ENCODE results near the gene ZNF362. TPM values are rescaled to one million over a fixed set of nuclear protein-coding genes. Genes with fewer than 3 reads are reported as not detected.

Gene ZNF362
- polyA plus RNA-seq, 2 donors: 6.8 to 13.3 TPM

GRCh38 chr1:33310702-33311101 lies 54.4 kb downstream of the ZNF362 start:
- Histone ChIP-seq H3K27ac (ENCODE audit: low read depth in 2 of 2, low read length in 1 of 2) (no peak overlapping the region), H3K4me3 (ENCODE audit: low read depth in 1 of 2, low read length in 2 of 2) (no peak overlapping the region), H3K4me1 (ENCODE audit: control insufficient read depth in 2 of 2, insufficient read depth in 2 of 2, low read length in 1 of 2) (peaks cover 2 to 10% of the 10 kb centered on the region in 2 donors), H3K27me3 (ENCODE audit: control insufficient read depth in 1 of 2, insufficient read depth in 2 of 2, low read length in 2 of 2) (no peaks in the 10 kb centered on the region), H3K36me3 (ENCODE audit: control insufficient read depth in 2 of 2, insufficient read depth in 2 of 2, low read length in 1 of 2) (no peaks in the 10 kb centered on the region), H3K9me3 (ENCODE audit: control insufficient read depth in 2 of 2, insufficient read depth in 1 of 2, low read depth in 1 of 2, low read length in 1 of 2) (no peaks in the 10 kb centered on the region)
- 79 to 91% methylated on average over 8 of the region's 8 CpGs for WGBS, 2 donors

- Histone ChIP-seq H3K27me3 (ENCODE audit: control insufficient read depth in 1 of 2, insufficient read depth in 2 of 2, low read length in 2 of 2) (no peaks in the 10 kb centered on the region), H3K27ac (ENCODE audit: low read depth in 2 of 2, low read length in 1 of 2) (no peak overlapping the region), H3K9me3 (ENCODE audit: control insufficient read depth in 2 of 2, insufficient read depth in 1 of 2, low read depth in 1 of 2, low read length in 1 of 2) (no peaks in the 10 kb centered on the region), H3K4me1 (ENCODE audit: control insufficient read depth in 2 of 2, insufficient read depth in 2 of 2, low read length in 1 of 2) (peaks cover 0 to 8% of the 10 kb centered on the region in 2 donors), H3K36me3 (ENCODE audit: control insufficient read depth in 2 of 2, insufficient read depth in 2 of 2, low read length in 1 of 2) (no peaks in the 10 kb centered on the region), H3K4me3 (ENCODE audit: low read depth in 1 of 2, low read length in 2 of 2) (no peak overlapping the region)
- 86 to 87% methylated on average over 7 of the region's 7 CpGs for WGBS, 2 donors
Observed at GRCh38 chr1:33311706-33312412, 55.6 kb downstream of the ZNF362 start.

GRCh38 chr1:33312413-33312749 lies 56.1 kb downstream of the ZNF362 start:
- Histone ChIP-seq H3K36me3 (ENCODE audit: control insufficient read depth in 2 of 2, insufficient read depth in 2 of 2, low read length in 1 of 2) (no peaks in the 10 kb centered on the region), H3K9me3 (ENCODE audit: control insufficient read depth in 2 of 2, insufficient read depth in 1 of 2, low read depth in 1 of 2, low read length in 1 of 2) (no peaks in the 10 kb centered on the region), H3K27ac (ENCODE audit: low read depth in 2 of 2, low read length in 1 of 2) (no peak overlapping the region), H3K4me3 (ENCODE audit: low read depth in 1 of 2, low read length in 2 of 2) (no peak overlapping the region), H3K27me3 (ENCODE audit: control insufficient read depth in 1 of 2, insufficient read depth in 2 of 2, low read length in 2 of 2) (no peaks in the 10 kb centered on the region), H3K4me1 (ENCODE audit: control insufficient read depth in 2 of 2, insufficient read depth in 2 of 2, low read length in 1 of 2) (peaks cover 0 to 3% of the 10 kb centered on the region in 2 donors)
- WGBS, 2 donors: 86 to 93% methylated on average over 5 of the region's 5 CpGs

- WGBS, 2 donors: 81 to 92% methylated on average over 9 of the region's 9 CpGs
- H3K4me1 ChIP-seq (ENCODE audit: control insufficient read depth in 2 of 2, insufficient read depth in 2 of 2, low read length in 1 of 2): peaks cover 0 to 3% of the 10 kb centered on the region in 2 donors
- H3K4me3 ChIP-seq (ENCODE audit: low read depth in 1 of 2, low read length in 2 of 2): no peak overlapping the region
Observed at GRCh38 chr1:33314416-33314815, 58.1 kb downstream of the ZNF362 start.

GRCh38 chr1:33316601-33317000 lies 60.3 kb downstream of the ZNF362 start:
- Histone ChIP-seq H3K36me3 (ENCODE audit: control insufficient read depth in 2 of 2, insufficient read depth in 2 of 2, low read length in 1 of 2) (no peaks in the 10 kb centered on the region), H3K9me3 (ENCODE audit: control insufficient read depth in 2 of 2, insufficient read depth in 1 of 2, low read depth in 1 of 2, low read length in 1 of 2) (no peaks in the 10 kb centered on the region), H3K4me1 (ENCODE audit: control insufficient read depth in 2 of 2, insufficient read depth in 2 of 2, low read length in 1 of 2) (no peaks in the 10 kb centered on the region), H3K4me3 (ENCODE audit: low read depth in 1 of 2, low read length in 2 of 2) (no peak overlapping the region), H3K27ac (ENCODE audit: low read depth in 2 of 2, low read length in 1 of 2) (no peak overlapping the region), H3K27me3 (ENCODE audit: control insufficient read depth in 1 of 2, insufficient read depth in 2 of 2, low read length in 2 of 2) (no peaks in the 10 kb centered on the region)
- 71 to 83% methylated on average over 2 of the region's 2 CpGs for WGBS, 2 donors

More at GRCh38 chr1:33314416-33314815, 58.1 kb downstream of the ZNF362 start:
- H3K36me3 ChIP-seq (ENCODE audit: control insufficient read depth in 2 of 2, insufficient read depth in 2 of 2, low read length in 1 of 2): no peaks in the 10 kb centered on the region
- H3K27ac ChIP-seq (ENCODE audit: low read depth in 2 of 2, low read length in 1 of 2): no peak overlapping the region
- no peaks in the 10 kb centered on the region for H3K9me3 ChIP-seq (ENCODE audit: control insufficient read depth in 2 of 2, insufficient read depth in 1 of 2, low read depth in 1 of 2, low read length in 1 of 2)
- H3K27me3 ChIP-seq (ENCODE audit: control insufficient read depth in 1 of 2, insufficient read depth in 2 of 2, low read length in 2 of 2): no peaks in the 10 kb centered on the region

GRCh38 chr1:33317354-33317753 lies 61.1 kb downstream of the ZNF362 start:
- H3K36me3 ChIP-seq (ENCODE audit: control insufficient read depth in 2 of 2, insufficient read depth in 2 of 2, low read length in 1 of 2): no peaks in the 10 kb centered on the region
- no peaks in the 10 kb centered on the region for H3K4me1 ChIP-seq (ENCODE audit: control insufficient read depth in 2 of 2, insufficient read depth in 2 of 2, low read length in 1 of 2)
- no peaks in the 10 kb centered on the region for H3K9me3 ChIP-seq (ENCODE audit: control insufficient read depth in 2 of 2, insufficient read depth in 1 of 2, low read depth in 1 of 2, low read length in 1 of 2)
- no peaks in the 10 kb centered on the region for H3K27me3 ChIP-seq (ENCODE audit: control insufficient read depth in 1 of 2, insufficient read depth in 2 of 2, low read length in 2 of 2)
- no peak overlapping the region for H3K4me3 ChIP-seq (ENCODE audit: low read depth in 1 of 2, low read length in 2 of 2)
- WGBS, 2 donors: 67 to 74% methylated on average over 1 of the region's 1 CpG
- no peak overlapping the region for H3K27ac ChIP-seq (ENCODE audit: low read depth in 2 of 2, low read length in 1 of 2)

- H3K36me3 ChIP-seq (ENCODE audit: control insufficient read depth in 2 of 2, insufficient read depth in 2 of 2, low read length in 1 of 2): peaks cover 0 to 3% of the 10 kb centered on the region in 2 donors
- H3K27me3 ChIP-seq (ENCODE audit: control insufficient read depth in 1 of 2, insufficient read depth in 2 of 2, low read length in 2 of 2): no peaks in the 10 kb centered on the region
- no peaks in the 10 kb centered on the region for H3K9me3 ChIP-seq (ENCODE audit: control insufficient read depth in 2 of 2, insufficient read depth in 1 of 2, low read depth in 1 of 2, low read length in 1 of 2)
- H3K27ac ChIP-seq (ENCODE audit: low read depth in 2 of 2, low read length in 1 of 2): no peak overlapping the region
- H3K4me3 ChIP-seq (ENCODE audit: low read depth in 1 of 2, low read length in 2 of 2): no peak overlapping the region
- H3K4me1 ChIP-seq (ENCODE audit: control insufficient read depth in 2 of 2, insufficient read depth in 2 of 2, low read length in 1 of 2): no peaks in the 10 kb centered on the region
- WGBS, 2 donors: 67 to 73% methylated on average over 6 of the region's 6 CpGs
Observed at GRCh38 chr1:33317946-33318345, 61.7 kb downstream of the ZNF362 start.

GRCh38 chr1:33319186-33319948 lies 63.1 kb downstream of the ZNF362 start:
- H3K4me1 ChIP-seq (ENCODE audit: control insufficient read depth in 2 of 2, insufficient read depth in 2 of 2, low read length in 1 of 2): no peaks in the 10 kb centered on the region
- H3K4me3 ChIP-seq (ENCODE audit: low read depth in 1 of 2, low read length in 2 of 2): no peak overlapping the region
- no peak overlapping the region for H3K27ac ChIP-seq (ENCODE audit: low read depth in 2 of 2, low read length in 1 of 2)
- WGBS, 2 donors: 84 to 87% methylated on average over 9 of the region's 9 CpGs
- no peaks in the 10 kb centered on the region for H3K27me3 ChIP-seq (ENCODE audit: control insufficient read depth in 1 of 2, insufficient read depth in 2 of 2, low read length in 2 of 2)
- no peaks in the 10 kb centered on the region for H3K9me3 ChIP-seq (ENCODE audit: control insufficient read depth in 2 of 2, insufficient read depth in 1 of 2, low read depth in 1 of 2, low read length in 1 of 2)
- H3K36me3 ChIP-seq (ENCODE audit: control insufficient read depth in 2 of 2, insufficient read depth in 2 of 2, low read length in 1 of 2): peaks cover 3 to 16% of the 10 kb centered on the region in 2 donors

GRCh38 chr1:33319949-33320618 lies 63.8 kb downstream of the ZNF362 start:
- Histone ChIP-seq H3K27ac (ENCODE audit: low read depth in 2 of 2, low read length in 1 of 2) (no peak overlapping the region), H3K27me3 (ENCODE audit: control insufficient read depth in 1 of 2, insufficient read depth in 2 of 2, low read length in 2 of 2) (no peaks in the 10 kb centered on the region), H3K36me3 (ENCODE audit: control insufficient read depth in 2 of 2, insufficient read depth in 2 of 2, low read length in 1 of 2) (peaks cover 11 to 23% of the 10 kb centered on the region in 2 donors), H3K4me3 (ENCODE audit: low read depth in 1 of 2, low read length in 2 of 2) (no peak overlapping the region), H3K9me3 (ENCODE audit: control insufficient read depth in 2 of 2, insufficient read depth in 1 of 2, low read depth in 1 of 2, low read length in 1 of 2) (no peaks in the 10 kb centered on the region), H3K4me1 (ENCODE audit: control insufficient read depth in 2 of 2, insufficient read depth in 2 of 2, low read length in 1 of 2) (no peaks in the 10 kb centered on the region)
- 65 to 81% methylated on average over 12 of the region's 12 CpGs for WGBS, 2 donors

Measured in esophagus (tissue), 2 donors.